ENCODE results near the gene BBS4.
"Not testable (repeated sequence)": the region's sequence is repeated elsewhere in the genome, so short reads cannot be mapped to it uniquely, and the experiment has no call there.

BBS4 gene

DNA sequence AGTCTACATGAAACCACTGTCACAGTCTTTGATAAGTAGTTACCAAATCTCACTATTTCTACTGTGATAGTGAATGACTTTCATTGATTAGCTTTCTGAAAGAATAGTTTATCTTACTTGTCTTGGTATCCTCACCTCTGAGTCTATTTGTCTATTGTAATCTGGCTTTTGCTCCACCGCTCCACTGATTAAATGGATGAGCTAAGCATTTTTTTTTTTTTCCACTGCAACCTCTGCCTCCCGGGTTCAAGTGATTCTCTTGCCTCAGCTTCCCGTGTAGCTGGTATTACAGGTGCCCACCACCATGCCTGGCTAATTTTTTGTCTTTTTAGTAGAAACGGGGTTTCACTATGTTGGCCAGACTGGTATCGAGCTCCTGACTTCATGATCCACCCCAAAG is 12.9 kb downstream of the BBS4 start (continued):
- TF ChIP-seq, protein P1, sequence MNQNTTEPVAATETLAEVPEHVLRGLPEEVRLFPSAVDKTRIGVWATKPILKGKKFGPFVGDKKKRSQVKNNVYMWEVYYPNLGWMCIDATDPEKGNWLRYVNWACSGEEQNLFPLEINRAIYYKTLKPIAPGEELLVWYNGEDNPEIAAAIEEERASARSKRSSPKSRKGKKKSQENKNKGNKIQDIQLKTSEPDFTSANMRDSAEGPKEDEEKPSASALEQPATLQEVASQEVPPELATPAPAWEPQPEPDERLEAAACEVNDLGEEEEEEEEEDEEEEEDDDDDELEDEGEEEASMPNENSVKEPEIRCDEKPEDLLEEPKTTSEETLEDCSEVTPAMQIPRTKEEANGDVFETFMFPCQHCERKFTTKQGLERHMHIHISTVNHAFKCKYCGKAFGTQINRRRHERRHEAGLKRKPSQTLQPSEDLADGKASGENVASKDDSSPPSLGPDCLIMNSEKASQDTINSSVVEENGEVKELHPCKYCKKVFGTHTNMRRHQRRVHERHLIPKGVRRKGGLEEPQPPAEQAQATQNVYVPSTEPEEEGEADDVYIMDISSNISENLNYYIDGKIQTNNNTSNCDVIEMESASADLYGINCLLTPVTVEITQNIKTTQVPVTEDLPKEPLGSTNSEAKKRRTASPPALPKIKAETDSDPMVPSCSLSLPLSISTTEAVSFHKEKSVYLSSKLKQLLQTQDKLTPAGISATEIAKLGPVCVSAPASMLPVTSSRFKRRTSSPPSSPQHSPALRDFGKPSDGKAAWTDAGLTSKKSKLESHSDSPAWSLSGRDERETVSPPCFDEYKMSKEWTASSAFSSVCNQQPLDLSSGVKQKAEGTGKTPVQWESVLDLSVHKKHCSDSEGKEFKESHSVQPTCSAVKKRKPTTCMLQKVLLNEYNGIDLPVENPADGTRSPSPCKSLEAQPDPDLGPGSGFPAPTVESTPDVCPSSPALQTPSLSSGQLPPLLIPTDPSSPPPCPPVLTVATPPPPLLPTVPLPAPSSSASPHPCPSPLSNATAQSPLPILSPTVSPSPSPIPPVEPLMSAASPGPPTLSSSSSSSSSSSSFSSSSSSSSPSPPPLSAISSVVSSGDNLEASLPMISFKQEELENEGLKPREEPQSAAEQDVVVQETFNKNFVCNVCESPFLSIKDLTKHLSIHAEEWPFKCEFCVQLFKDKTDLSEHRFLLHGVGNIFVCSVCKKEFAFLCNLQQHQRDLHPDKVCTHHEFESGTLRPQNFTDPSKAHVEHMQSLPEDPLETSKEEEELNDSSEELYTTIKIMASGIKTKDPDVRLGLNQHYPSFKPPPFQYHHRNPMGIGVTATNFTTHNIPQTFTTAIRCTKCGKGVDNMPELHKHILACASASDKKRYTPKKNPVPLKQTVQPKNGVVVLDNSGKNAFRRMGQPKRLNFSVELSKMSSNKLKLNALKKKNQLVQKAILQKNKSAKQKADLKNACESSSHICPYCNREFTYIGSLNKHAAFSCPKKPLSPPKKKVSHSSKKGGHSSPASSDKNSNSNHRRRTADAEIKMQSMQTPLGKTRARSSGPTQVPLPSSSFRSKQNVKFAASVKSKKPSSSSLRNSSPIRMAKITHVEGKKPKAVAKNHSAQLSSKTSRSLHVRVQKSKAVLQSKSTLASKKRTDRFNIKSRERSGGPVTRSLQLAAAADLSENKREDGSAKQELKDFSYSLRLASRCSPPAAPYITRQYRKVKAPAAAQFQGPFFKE (tag by site-specific recombination; IDR thresholded peaks at IDR 0.05; ENCODE audit: borderline replicate concordance): no peak
- no peak for TF ChIP-seq ZBTB49 (tag by site-specific recombination; IDR thresholded peaks at IDR 0.05; ENCODE audit: low read depth)
- TF ChIP-seq ZNF585B (tag by site-specific recombination; IDR thresholded peaks at IDR 0.05): no peak
- TF ChIP-seq ZSCAN30 (tag by site-specific recombination; IDR thresholded peaks at IDR 0.05): no peak
- no peak for TF ChIP-seq ZEB2 (tag by site-specific recombination; IDR thresholded peaks at IDR 0.05)
- no peak for TF ChIP-seq ZNF37A (tag by site-specific recombination; IDR thresholded peaks at IDR 0.05)
- no peak for TF ChIP-seq MYNN (tag by site-specific recombination; IDR thresholded peaks at IDR 0.05; ENCODE audit: borderline replicate concordance)
- TF ChIP-seq, protein P2, sequence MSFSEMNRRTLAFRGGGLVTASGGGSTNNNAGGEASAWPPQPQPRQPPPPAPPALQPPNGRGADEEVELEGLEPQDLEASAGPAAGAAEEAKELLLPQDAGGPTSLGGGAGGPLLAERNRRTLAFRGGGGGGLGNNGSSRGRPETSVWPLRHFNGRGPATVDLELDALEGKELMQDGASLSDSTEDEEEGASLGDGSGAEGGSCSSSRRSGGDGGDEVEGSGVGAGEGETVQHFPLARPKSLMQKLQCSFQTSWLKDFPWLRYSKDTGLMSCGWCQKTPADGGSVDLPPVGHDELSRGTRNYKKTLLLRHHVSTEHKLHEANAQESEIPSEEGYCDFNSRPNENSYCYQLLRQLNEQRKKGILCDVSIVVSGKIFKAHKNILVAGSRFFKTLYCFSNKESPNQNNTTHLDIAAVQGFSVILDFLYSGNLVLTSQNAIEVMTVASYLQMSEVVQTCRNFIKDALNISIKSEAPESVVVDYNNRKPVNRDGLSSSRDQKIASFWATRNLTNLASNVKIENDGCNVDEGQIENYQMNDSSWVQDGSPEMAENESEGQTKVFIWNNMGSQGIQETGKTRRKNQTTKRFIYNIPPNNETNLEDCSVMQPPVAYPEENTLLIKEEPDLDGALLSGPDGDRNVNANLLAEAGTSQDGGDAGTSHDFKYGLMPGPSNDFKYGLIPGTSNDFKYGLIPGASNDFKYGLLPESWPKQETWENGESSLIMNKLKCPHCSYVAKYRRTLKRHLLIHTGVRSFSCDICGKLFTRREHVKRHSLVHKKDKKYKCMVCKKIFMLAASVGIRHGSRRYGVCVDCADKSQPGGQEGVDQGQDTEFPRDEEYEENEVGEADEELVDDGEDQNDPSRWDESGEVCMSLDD (tag by site-specific recombination; IDR thresholded peaks at IDR 0.05): no peak

- TF ChIP-seq ZBTB44 (tag by site-specific recombination; IDR thresholded peaks at IDR 0.05): no peak
- 0 out of 2 replicates have a peak, but pooled peaks have one; percentile 4 for TF ChIP-seq ZNF140 (tag by site-specific recombination; IDR thresholded peaks at IDR 0.05)
- Histone ChIP-seq H3K4me1 (ENCODE audit: control insufficient read depth, insufficient read depth, low read length) (no peaks in the 10 kb centered on the region), H3K36me3 (ENCODE audit: control insufficient read depth in 2 of 2, insufficient read depth in 1 of 2, low read length in 2 of 2) (no peaks in the 10 kb centered on the region; a peak in 1 of 3 replicates), H3K9me3 (ENCODE audit: control insufficient read depth, insufficient read depth, low read depth, low read length) (no peaks in the 10 kb centered on the region), H3K27ac (ENCODE audit: extremely low read depth, low read depth, low read length) (no peak overlapping the region), H3K4me3 (ENCODE audit: low read depth, low read length) (no peak overlapping the region)
- ChIA-PET CTCF (no interaction called here), POLR2A (no interaction called here)
Observed at GRCh38 chr15:72700076-72700475, 14.1 kb downstream of the BBS4 start.

DNA sequence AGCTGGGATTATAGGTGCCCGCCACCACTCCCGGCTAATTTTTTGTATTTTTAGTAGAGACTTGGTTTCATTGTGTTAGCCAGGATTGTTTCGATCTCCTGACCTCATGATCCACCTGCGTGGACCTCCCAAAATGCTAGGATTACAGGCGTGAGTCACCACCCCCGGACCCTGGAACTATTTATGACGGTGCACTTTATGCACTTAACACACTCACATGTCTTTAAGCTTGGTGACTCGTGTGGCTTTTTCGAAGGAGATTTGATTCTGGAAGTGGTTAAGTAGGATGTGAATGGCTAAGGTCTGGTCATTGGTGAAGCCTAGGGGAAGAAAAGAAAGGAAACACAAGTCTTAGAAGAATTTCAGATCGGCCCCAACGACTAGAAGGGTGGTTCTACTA is 20.3 kb downstream of the BBS4 start:
- Histone ChIP-seq H3K9me3 (ENCODE audit: control insufficient read depth, insufficient read depth, low read depth, low read length) (no peaks in the 10 kb centered on the region), H3K4me1 (ENCODE audit: control insufficient read depth, insufficient read depth, low read length) (no peaks in the 10 kb centered on the region), H3K4me3 (ENCODE audit: low read depth, low read length) (no peak overlapping the region), H3K36me3 (ENCODE audit: control insufficient read depth in 2 of 2, insufficient read depth in 1 of 2, low read length in 2 of 2) (no peaks in the 10 kb centered on the region; a peak in 1 of 3 replicates), H3K27ac (ENCODE audit: extremely low read depth, low read depth, low read length) (no peak overlapping the region)
- ChIA-PET CTCF (interaction anchor here (0.6 to 5.6 kb wide), 4 partner anchors 16 to 1029 kb away, joined by 4 to 36 read pairs (median 4); no protein-coding TSS in a partner anchor), POLR2A (no interaction called here)
- TF ChIP-seq ZNF660 (tag by site-specific recombination; IDR thresholded peaks at IDR 0.05) (peak; percentile 83), ZSCAN30 (tag by site-specific recombination; IDR thresholded peaks at IDR 0.05) (no peak), ZNF2 (tag by site-specific recombination; IDR thresholded peaks at IDR 0.05) (no peak), ZNF335 (tag by site-specific recombination; conservative IDR thresholded peaks at IDR 0.05) (no peak), KLF16 (tag by site-specific recombination; IDR thresholded peaks at IDR 0.05) (no peak), ZNF473 (tag by site-specific recombination; IDR thresholded peaks at IDR 0.05) (no peak)

GRCh38 chr15:72708551-72709303 is 22.7 kb downstream of the BBS4 start:
- H3K9me3 ChIP-seq (ENCODE audit: control insufficient read depth, insufficient read depth, low read depth, low read length); H3K27ac ChIP-seq (ENCODE audit: extremely low read depth, low read depth, low read length); H3K4me1 ChIP-seq (ENCODE audit: control insufficient read depth, insufficient read depth, low read length); POLR2A ChIA-PET; H3K4me3 ChIP-seq (ENCODE audit: low read depth, low read length): not testable (repeated sequence)
- CTCF ChIA-PET: interaction anchor here (0.7 to 5.6 kb wide), 3 partner anchors 14 to 262 kb away, joined by 3 to 36 read pairs (median 4); no protein-coding TSS in a partner anchor
- peaks cover 11 to 16% of the 10 kb centered on the region in 2 experiments for H3K36me3 ChIP-seq (ENCODE audit: control insufficient read depth in 2 of 2, insufficient read depth in 1 of 2, low read length in 2 of 2)
